Mesothelial cell of epicardium (in vitro differentiated cells): Measurements from ENCODE around the gene MYO3A. TPM values are rescaled to one million over a fixed set of nuclear protein-coding genes. Genes with fewer than 3 reads are reported as not detected.

Source experiments
- DNase-seq, 2 experiments: peaks; one replicate each; pipeline ENCODE4 v3.0.0; 2021; ENCODE audit warnings: low spot score in 2 of 2; ENCODE audit not compliant: unreplicated experiment in 2 of 2
- H3K27ac Mint-ChIP-seq: 2 replicates; pipeline ENCODE4 v1.8.0; 2021; ENCODE audit warnings: mixed read lengths
- H3K27me3 Mint-ChIP-seq: 2 replicates; pipeline ENCODE4 v1.8.0; 2021; ENCODE audit warnings: low read depth, mixed read lengths
- H3K36me3 Mint-ChIP-seq: 2 replicates; pipeline ENCODE4 v1.8.0; 2021; ENCODE audit warnings: mixed read lengths
- H3K4me1 Mint-ChIP-seq: 2 replicates; pipeline ENCODE4 v1.8.0; 2021; ENCODE audit warnings: mixed read lengths
- H3K4me3 Mint-ChIP-seq: 2 replicates; pipeline ENCODE4 v1.8.0; 2021; ENCODE audit warnings: mild to moderate bottlenecking, moderate library complexity, mixed read lengths
- H3K9me3 Mint-ChIP-seq: 2 replicates; pipeline ENCODE4 v1.8.0; 2021; ENCODE audit warnings: mixed read lengths
- total RNA-seq: library from RNA; stranded (reverse); gene quantifications from 3 replicates; pipeline ENCODE4 v1.2.1, GENCODE V29; 2021
- TF ChIP-seq, protein P1 (sequence below): fragments of 200-600 bp; sonication (generic); IDR thresholded peaks from one replicate; pipeline ENCODE4 v1.5.0; 2021; ENCODE audit warnings: antibody characterized with exemption; ENCODE audit not compliant: unreplicated experiment

MYO3A gene
- total RNA-seq, 1 donor from 2014 or later, result 4.7 TPM

DNA sequence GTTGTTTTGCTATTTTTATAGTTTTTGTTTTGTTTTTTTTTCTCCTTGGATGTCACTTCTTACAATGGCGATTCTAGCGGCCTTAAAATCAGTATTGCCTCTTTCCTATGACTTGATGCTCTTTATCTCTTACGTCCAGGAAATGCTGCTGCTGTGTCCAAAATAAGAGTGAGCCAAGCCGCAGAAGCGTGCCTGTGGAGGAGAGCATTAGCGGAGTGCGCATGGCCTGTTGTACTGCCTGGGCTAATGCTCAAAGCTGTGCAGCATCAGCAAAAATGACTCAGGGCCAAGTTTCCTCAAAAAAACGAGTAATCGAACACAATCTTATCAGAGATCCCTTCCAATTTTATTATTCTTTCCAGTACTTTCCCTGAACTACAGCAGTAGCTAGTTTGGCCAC lies 264.1 kb downstream of the MYO3A start:
- no peak overlapping the region for H3K27ac Mint-ChIP-seq
- H3K27me3 Mint-ChIP-seq, result no peaks in the 10 kb centered on the region
- no peaks in the 10 kb centered on the region for H3K9me3 Mint-ChIP-seq
- TF ChIP-seq, protein P1, sequence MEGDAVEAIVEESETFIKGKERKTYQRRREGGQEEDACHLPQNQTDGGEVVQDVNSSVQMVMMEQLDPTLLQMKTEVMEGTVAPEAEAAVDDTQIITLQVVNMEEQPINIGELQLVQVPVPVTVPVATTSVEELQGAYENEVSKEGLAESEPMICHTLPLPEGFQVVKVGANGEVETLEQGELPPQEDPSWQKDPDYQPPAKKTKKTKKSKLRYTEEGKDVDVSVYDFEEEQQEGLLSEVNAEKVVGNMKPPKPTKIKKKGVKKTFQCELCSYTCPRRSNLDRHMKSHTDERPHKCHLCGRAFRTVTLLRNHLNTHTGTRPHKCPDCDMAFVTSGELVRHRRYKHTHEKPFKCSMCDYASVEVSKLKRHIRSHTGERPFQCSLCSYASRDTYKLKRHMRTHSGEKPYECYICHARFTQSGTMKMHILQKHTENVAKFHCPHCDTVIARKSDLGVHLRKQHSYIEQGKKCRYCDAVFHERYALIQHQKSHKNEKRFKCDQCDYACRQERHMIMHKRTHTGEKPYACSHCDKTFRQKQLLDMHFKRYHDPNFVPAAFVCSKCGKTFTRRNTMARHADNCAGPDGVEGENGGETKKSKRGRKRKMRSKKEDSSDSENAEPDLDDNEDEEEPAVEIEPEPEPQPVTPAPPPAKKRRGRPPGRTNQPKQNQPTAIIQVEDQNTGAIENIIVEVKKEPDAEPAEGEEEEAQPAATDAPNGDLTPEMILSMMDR, result no peak
- no peaks in the 10 kb centered on the region for H3K36me3 Mint-ChIP-seq
- H3K4me1 Mint-ChIP-seq, result peaks cover 3% of the 10 kb centered on the region
- DNase-seq, result no peak
- H3K4me3 Mint-ChIP-seq, result no peak overlapping the region

DNA sequence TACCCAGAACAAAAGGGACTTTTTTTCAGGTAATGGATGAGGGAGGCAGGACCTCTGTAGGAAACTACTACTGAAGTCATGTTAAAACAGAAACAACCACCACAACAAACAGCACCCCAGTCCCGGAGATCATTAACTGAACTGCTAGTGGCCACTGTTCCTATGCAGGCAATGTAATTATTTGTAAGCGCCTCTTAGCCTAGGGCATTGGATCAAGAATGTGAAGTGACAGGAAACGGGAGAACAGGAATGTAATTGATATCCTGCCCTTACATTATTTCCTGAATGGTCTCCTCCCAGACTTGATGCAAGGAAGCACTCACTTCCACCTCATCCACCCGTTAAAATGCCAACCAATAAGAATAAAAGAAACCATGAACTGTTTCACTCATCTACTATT lies 265.8 kb downstream of the MYO3A start:
- Mint-ChIP-seq H3K27me3 (peaks cover 6% of the 10 kb centered on the region), H3K27ac (no peak overlapping the region), H3K9me3 (no peaks in the 10 kb centered on the region), H3K36me3 (no peaks in the 10 kb centered on the region), H3K4me1 (peaks cover 3% of the 10 kb centered on the region), H3K4me3 (no peak overlapping the region)
- TF ChIP-seq, protein P1, result no peak
- DNase-seq, result no peak

DNA sequence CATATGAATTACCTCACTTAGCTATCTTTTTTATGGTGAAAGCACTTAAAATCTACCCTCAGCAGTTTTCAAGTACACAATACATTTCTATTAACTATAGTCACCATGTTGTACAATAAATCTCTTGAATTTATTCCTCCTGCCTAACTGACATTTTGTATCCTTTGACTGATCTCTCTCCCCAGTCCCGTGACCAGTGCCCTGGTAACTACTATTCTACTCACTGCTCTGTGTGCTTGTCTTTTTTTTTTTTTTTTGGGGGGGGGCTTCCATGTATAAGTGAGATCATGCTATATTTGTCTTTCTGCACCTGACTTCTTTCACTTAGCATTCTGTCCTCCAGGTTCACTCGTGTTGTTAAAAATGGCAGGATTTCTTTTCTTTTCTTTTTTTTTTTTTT lies 271.2 kb downstream of the MYO3A start:
- Mint-ChIP-seq H3K36me3 (peaks cover 3% of the 10 kb centered on the region), H3K27ac (no peak overlapping the region)

DNA sequence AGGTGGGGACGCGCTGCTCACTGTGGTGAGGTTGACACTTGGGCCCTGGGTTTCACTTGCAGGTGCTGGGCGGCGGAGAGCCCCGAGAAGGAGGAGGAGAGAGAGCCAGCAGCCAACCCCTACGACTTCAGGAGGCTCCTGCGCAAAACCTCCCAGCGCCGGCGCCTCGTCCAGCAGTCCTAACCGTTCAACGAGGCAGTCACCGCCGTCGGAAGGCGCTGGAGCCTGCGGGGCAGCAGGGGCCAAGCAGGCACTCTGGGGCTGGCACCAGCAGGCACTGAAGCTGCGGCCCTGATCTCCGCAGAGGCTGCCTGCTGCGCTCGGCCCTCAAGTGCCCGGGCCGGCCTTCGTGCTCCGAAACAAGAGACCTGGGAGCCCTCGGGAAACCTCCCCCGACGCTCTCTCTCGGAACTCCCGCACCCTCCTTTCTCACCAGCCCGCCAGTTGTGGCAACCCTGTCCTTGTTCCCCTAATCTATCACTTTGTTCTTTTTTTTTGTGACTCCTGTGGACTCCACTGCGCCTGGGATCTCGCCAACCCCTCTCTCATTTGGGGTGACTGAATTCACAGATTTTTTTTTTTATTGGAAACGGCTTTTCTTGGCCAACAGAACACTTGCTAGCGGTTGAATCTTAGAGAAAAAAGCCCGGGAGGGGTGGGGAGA lies 277.9 kb downstream of the MYO3A start:
- H3K27me3 Mint-ChIP-seq, result no peaks in the 10 kb centered on the region
- TF ChIP-seq, protein P1, result no peak
- H3K4me1 Mint-ChIP-seq, result peaks cover 18% of the 10 kb centered on the region
- H3K4me3 Mint-ChIP-seq, result no peak overlapping the region
- DNase-seq, result no peak
- H3K36me3 Mint-ChIP-seq, result peaks cover 3% of the 10 kb centered on the region
- H3K27ac Mint-ChIP-seq, result no peak overlapping the region
- no peaks in the 10 kb centered on the region for H3K9me3 Mint-ChIP-seq

More for the DNA sequence above, 271.2 kb downstream of the MYO3A start:
- no peak for DNase-seq
- Mint-ChIP-seq H3K27me3 (peaks cover 7% of the 10 kb centered on the region), H3K4me3 (no peak overlapping the region), H3K9me3 (no peaks in the 10 kb centered on the region), H3K4me1 (no peaks in the 10 kb centered on the region)
- TF ChIP-seq, protein P1, result no peak

DNA sequence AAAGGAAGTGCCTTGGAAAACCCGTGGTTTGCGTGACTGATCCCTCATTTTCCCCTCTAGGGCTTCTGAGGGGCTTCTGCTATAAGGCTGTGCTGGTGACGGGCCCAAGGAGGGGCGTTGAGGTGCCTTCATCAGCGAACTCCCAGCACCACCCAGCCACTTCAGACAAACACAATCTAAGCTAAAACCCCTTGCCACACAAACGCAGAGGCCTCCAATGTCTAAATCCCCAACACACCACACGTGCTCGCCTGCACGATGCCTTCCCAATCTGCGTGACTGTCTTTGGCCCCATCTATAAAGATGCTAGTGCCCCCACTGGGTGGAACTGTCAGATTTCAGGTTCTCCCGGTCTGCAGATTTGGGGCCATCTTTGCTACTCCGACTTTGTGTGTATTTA lies 278.5 kb downstream of the MYO3A start:
- Mint-ChIP-seq H3K9me3 (no peaks in the 10 kb centered on the region), H3K36me3 (no peaks in the 10 kb centered on the region), H3K4me1 (peaks cover 24% of the 10 kb centered on the region), H3K27me3 (no peaks in the 10 kb centered on the region), H3K27ac (no peak overlapping the region), H3K4me3 (no peak overlapping the region)
- DNase-seq, result no peak
- TF ChIP-seq, protein P1, result no peak
